GM12891 (cell line): ENCODE results near the gene FCER1G.

ENCODE experiments used
- PAX5 ChIP-seq: IDR thresholded peaks from 2 replicates; pipeline ENCODE4 v1.6.1; 2011; ENCODE audit warnings: low read length, moderate library complexity, mild to moderate bottlenecking; ENCODE audit not compliant: insufficient read depth, severe bottlenecking
- POLR2A ChIP-seq: IDR thresholded peaks from 2 replicates; pipeline ENCODE4 v1.6.1; 2011; ENCODE audit warnings: low read depth, low read length, control low read depth
- POLR2AphosphoS5 ChIP-seq: IDR thresholded peaks from 2 replicates; pipeline ENCODE4 v1.6.1; 2011; ENCODE audit warnings: low read depth, low read length, control low read depth
- SPI1 ChIP-seq: IDR thresholded peaks from 2 replicates; pipeline ENCODE4 v1.6.1; 2011; ENCODE audit warnings: low read depth, low read length, control low read depth
- TAF1 ChIP-seq: IDR thresholded peaks from 2 replicates; pipeline ENCODE4 v1.6.1; 2011; ENCODE audit warnings: low read depth, low read length, control low read depth

DNA sequence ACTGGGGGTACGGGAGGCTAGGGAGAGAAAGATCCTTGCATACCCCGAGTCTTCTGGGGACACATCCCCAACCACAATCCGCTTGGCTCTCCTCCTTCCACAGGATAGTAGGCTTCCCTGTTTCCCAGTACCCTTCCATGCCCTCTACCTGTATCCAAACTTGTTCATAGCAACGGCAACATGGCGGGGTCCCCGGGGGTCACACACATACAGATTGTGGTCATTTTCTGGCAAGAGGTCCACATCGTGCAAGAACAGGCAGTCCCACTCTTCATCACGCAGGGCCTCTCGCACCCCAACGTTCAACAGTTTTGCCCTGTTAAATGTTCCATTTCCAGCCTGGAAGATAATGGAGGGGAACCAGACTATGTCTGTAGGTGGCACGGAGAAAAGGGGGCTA, 41.4 kb upstream of the FCER1G start:
- TF ChIP-seq POLR2A (no peak), TAF1 (no peak), POLR2AphosphoS5 (no peak), SPI1 (no peak), PAX5 (no peak)
